ENCODE measurements around the gene SLC28A1.

DNA sequence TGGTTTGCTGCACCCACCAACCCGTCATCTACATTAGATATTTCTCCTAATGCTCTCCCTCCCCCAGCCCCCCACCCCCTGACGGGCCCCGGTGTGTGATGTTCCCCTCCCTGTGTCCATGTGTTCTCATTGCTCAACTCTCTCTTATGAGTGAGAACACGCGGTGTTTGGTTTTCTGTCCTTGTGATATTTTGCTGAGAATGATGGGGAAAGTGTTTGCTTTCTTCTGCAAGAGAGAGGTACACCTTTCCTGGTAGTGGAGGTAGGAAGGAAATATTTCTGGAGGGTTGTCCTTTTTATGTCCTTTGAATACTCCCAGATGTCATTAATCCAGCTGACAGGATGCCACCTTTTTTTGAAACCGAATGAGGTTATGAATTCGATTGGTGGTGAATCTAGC, 10.5 kb upstream of the SLC28A1 start:
- TF ChIP-seq, protein P1, sequence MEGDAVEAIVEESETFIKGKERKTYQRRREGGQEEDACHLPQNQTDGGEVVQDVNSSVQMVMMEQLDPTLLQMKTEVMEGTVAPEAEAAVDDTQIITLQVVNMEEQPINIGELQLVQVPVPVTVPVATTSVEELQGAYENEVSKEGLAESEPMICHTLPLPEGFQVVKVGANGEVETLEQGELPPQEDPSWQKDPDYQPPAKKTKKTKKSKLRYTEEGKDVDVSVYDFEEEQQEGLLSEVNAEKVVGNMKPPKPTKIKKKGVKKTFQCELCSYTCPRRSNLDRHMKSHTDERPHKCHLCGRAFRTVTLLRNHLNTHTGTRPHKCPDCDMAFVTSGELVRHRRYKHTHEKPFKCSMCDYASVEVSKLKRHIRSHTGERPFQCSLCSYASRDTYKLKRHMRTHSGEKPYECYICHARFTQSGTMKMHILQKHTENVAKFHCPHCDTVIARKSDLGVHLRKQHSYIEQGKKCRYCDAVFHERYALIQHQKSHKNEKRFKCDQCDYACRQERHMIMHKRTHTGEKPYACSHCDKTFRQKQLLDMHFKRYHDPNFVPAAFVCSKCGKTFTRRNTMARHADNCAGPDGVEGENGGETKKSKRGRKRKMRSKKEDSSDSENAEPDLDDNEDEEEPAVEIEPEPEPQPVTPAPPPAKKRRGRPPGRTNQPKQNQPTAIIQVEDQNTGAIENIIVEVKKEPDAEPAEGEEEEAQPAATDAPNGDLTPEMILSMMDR (IDR thresholded peaks at IDR 0.05; ENCODE audit: low read depth, low read length, missing input control) = no peak
- TF ChIP-seq, protein P2, sequence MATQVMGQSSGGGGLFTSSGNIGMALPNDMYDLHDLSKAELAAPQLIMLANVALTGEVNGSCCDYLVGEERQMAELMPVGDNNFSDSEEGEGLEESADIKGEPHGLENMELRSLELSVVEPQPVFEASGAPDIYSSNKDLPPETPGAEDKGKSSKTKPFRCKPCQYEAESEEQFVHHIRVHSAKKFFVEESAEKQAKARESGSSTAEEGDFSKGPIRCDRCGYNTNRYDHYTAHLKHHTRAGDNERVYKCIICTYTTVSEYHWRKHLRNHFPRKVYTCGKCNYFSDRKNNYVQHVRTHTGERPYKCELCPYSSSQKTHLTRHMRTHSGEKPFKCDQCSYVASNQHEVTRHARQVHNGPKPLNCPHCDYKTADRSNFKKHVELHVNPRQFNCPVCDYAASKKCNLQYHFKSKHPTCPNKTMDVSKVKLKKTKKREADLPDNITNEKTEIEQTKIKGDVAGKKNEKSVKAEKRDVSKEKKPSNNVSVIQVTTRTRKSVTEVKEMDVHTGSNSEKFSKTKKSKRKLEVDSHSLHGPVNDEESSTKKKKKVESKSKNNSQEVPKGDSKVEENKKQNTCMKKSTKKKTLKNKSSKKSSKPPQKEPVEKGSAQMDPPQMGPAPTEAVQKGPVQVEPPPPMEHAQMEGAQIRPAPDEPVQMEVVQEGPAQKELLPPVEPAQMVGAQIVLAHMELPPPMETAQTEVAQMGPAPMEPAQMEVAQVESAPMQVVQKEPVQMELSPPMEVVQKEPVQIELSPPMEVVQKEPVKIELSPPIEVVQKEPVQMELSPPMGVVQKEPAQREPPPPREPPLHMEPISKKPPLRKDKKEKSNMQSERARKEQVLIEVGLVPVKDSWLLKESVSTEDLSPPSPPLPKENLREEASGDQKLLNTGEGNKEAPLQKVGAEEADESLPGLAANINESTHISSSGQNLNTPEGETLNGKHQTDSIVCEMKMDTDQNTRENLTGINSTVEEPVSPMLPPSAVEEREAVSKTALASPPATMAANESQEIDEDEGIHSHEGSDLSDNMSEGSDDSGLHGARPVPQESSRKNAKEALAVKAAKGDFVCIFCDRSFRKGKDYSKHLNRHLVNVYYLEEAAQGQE (IDR thresholded peaks at IDR 0.05) = no peak
